GM12878 (cell line): ENCODE data around the gene NEMP2. TPM values are rescaled to one million over a fixed set of nuclear protein-coding genes. Genes with fewer than 3 reads are reported as not detected.

Experiments used
- ATAC-seq: fragments of 200-7000 bp; cut with Tn5 transposase; 3 replicates; pipeline ENCODE4 v1.9.1; 2020; ENCODE audit warnings: mild to moderate bottlenecking, moderate library complexity
- BruUV-seq: library from RNA; stranded (reverse); fragments of 400-500 nt; replicated peaks from 2 replicates; lab custom pipeline; 2021; lab: Mats Ljungman, UMichigan
- CTCF ChIA-PET: fragments of 300-600 bp; sonication (Branson Sonifier 250); formaldehyde crosslinking; extraction: SDS; loops from one replicate; lab custom pipeline; 2021; ENCODE audit warnings: inconsistent platforms; lab: Yijun Ruan, JAX
- POLR2A ChIA-PET: fragments of 350-600 bp; formaldehyde crosslinking; extraction: SDS; loops from one replicate; lab custom pipeline; 2021; ENCODE audit warnings: inconsistent platforms; lab: Charles Lee
- RAD21 ChIA-PET: fragments of 300-600 bp; sonication (Branson Sonifier 250); formaldehyde crosslinking; loops from one replicate; lab custom pipeline; 2023; ENCODE audit warnings: antibody characterized with exemption; ENCODE audit not compliant: unreplicated experiment; lab: Charles Lee
- SMC1A ChIA-PET: fragments of 300-600 bp; sonication (Branson Sonifier 250); formaldehyde crosslinking; loops from one replicate; lab custom pipeline; 2023; ENCODE audit not compliant: unreplicated experiment, uncharacterized antibody; lab: Charles Lee
- DNase-seq: peaks from one replicate; pipeline ENCODE4 v3.0.0-alpha.2; 2011; ENCODE audit warnings: low read depth, low spot score
- FAIRE-seq: peaks from 3 replicates; lab custom pipeline; 2011; peaks lifted over from hg19 to GRCh38; lab: Jason Lieb, UNC
- H2AFZ ChIP-seq: 2 replicates; pipeline ENCODE4 v1.6.0; 2011; ENCODE audit warnings: low read depth, low read length, control low read depth; ENCODE audit not compliant: control insufficient read depth
- H3K27ac ChIP-seq: 2 replicates; pipeline ENCODE4 v1.5.1; 2011; ENCODE audit warnings: control low read depth; ENCODE audit not compliant: control insufficient read depth, insufficient read depth
- H3K27me3 ChIP-seq, 2 experiments: replicated peaks in 1 of 2; 2 replicates each; pipeline versions ENCODE4 v1.6.0 to v1.6.1; 2011; ENCODE audit warnings: low read length in 1 of 2; ENCODE audit not compliant: control insufficient read depth in 2 of 2, insufficient read depth in 2 of 2
- H3K36me3 ChIP-seq, 2 experiments: 2 replicates each; pipeline ENCODE4 v1.5.1; 2011; ENCODE audit warnings: low read length in 1 of 2; ENCODE audit not compliant: control insufficient read depth in 2 of 2, insufficient read depth in 2 of 2
- H3K4me1 ChIP-seq: 2 replicates; pipeline ENCODE4 v1.6.1; 2011; ENCODE audit warnings: mild to moderate bottlenecking, low read length, moderate library complexity, mixed read lengths; ENCODE audit not compliant: control insufficient read depth, insufficient read depth
- H3K4me2 ChIP-seq: 2 replicates; pipeline ENCODE4 v1.6.0; 2011; ENCODE audit warnings: control low read depth; ENCODE audit not compliant: control insufficient read depth, insufficient read depth
- H3K4me3 ChIP-seq: fragments of 200-600 bp; sonication (generic); 2 replicates; pipeline ENCODE4 v1.5.1; 2016
- H3K79me2 ChIP-seq: 2 replicates; pipeline ENCODE4 v1.6.0; 2011; ENCODE audit warnings: low read length; ENCODE audit not compliant: control insufficient read depth, insufficient read depth
- H3K9ac ChIP-seq: 2 replicates; pipeline ENCODE4 v1.8.0; 2011; ENCODE audit warnings: low read length, control low read depth, mixed read lengths; ENCODE audit not compliant: control insufficient read depth, insufficient read depth
- H3K9me3 ChIP-seq: replicated peaks from 3 replicates; pipeline ENCODE4 v1.5.1; 2011; ENCODE audit warnings: mild to moderate bottlenecking, low read length; ENCODE audit not compliant: control insufficient read depth, insufficient read depth
- H4K20me1 ChIP-seq: 2 replicates; pipeline ENCODE4 v1.6.0; 2011; ENCODE audit not compliant: control insufficient read depth, insufficient read depth
- BMI1 ChIP-seq: fragments of 450-650 bp; IDR thresholded peaks from 2 replicates; pipeline ENCODE4 v1.6.1; 2016; ENCODE audit warnings: mild to moderate bottlenecking, moderate library complexity, borderline replicate concordance
- CBFB ChIP-seq: IDR thresholded peaks from 2 replicates; pipeline ENCODE4 v1.6.1; 2016; ENCODE audit warnings: antibody characterized with exemption, low read depth
- CTCF ChIP-seq, 3 experiments: IDR thresholded peaks in 2 of 3; conservative IDR thresholded peaks in 1 of 3; 2 replicates each; pipeline ENCODE4 v1.5.1; 2011; ENCODE audit warnings: low read depth in 3 of 3, low read length in 3 of 3, mild to moderate bottlenecking in 3 of 3, control low read depth in 2 of 3, moderate library complexity in 2 of 3, inconsistent platforms in 1 of 3, mixed read lengths in 1 of 3; ENCODE audit not compliant: control insufficient read depth in 2 of 3, insufficient read depth in 1 of 3; ENCODE audit errors: extremely low read depth in 1 of 3
- FOXM1 ChIP-seq: IDR thresholded peaks from 2 replicates; pipeline ENCODE4 v1.6.1; 2012; ENCODE audit warnings: low read depth, mild to moderate bottlenecking, inconsistent platforms, low read length, moderate library complexity
- JUNB ChIP-seq: IDR thresholded peaks from 2 replicates; pipeline ENCODE4 v1.6.1; 2016; ENCODE audit warnings: antibody characterized with exemption, mild to moderate bottlenecking
- KLF5 ChIP-seq: fragments of 450-650 bp; IDR thresholded peaks from 2 replicates; pipeline ENCODE4 v1.6.1; 2014; ENCODE audit warnings: mild to moderate bottlenecking; ENCODE audit not compliant: partially characterized antibody
- NBN ChIP-seq: fragments of 450-650 bp; IDR thresholded peaks from 2 replicates; pipeline ENCODE4 v1.6.1; 2016
- NKRF ChIP-seq: fragments of 450-650 bp; conservative IDR thresholded peaks from 2 replicates; pipeline ENCODE4 v1.6.1; 2017; ENCODE audit warnings: mild to moderate bottlenecking, moderate library complexity
- RBBP5 ChIP-seq: fragments of 200-600 bp; sonication (generic); conservative IDR thresholded peaks from 2 replicates; pipeline ENCODE4 v1.6.1; 2016
- SPI1 ChIP-seq: IDR thresholded peaks from 2 replicates; pipeline ENCODE4 v1.6.1; 2011; ENCODE audit warnings: low read depth, mild to moderate bottlenecking, low read length, moderate library complexity, borderline replicate concordance; ENCODE audit not compliant: insufficient read depth
- TAF1 ChIP-seq: IDR thresholded peaks from 2 replicates; pipeline ENCODE4 v1.6.1; 2011; ENCODE audit warnings: mild to moderate bottlenecking, low read depth, low read length, borderline replicate concordance
- in situ Hi-C: fragments of 300-500 bp; cut with MboI; formaldehyde crosslinking; loops from 9 replicates; pipeline ENCODE4 v1.14.3; 2018; ENCODE audit warnings: mixed read lengths
- intact Hi-C: fragments of 100-400 bp; cut with micrococcal nuclease; formaldehyde crosslinking; loops from one replicate; pipeline ENCODE4 v1.14.2; 2022; ENCODE audit not compliant: unreplicated experiment
- polyA plus RNA-seq, 11 experiments: library from polyadenylated mRNA; depleted of rRNA in 4 of 11; unstranded in 6 of 11; stranded (reverse) in 5 of 11; fragments of >200 nt; fragmentation: Nextera tagmentation in 4 of 11; fragmentation: Illumina TruSeq in 1 of 11; extraction: Ambion mirVana in 4 of 11; extraction: Trizol in 1 of 11; gene quantifications; 1 replicate in 1 of 11; 2 replicates in 10 of 11; pipeline versions ENCODE4 v1.2.1 to v1.2.3, GENCODE V29; 2011 to 2016; ENCODE audit warnings: inconsistent platforms in 2 of 11, missing spikeins in 2 of 11, low read depth in 1 of 11
- total RNA-seq, 4 experiments: library from RNA; depleted of rRNA in 3 of 4; stranded (reverse); fragments of >200 nt in 3 of 4; fragmentation: Illumina TruSeq in 1 of 4; extraction: Trizol in 1 of 4; gene quantifications; 2 replicates each; pipeline versions ENCODE4 v1.2.1 to v1.2.3, GENCODE V29; 2013 to 2021
- TF ChIP-seq, protein P1 (sequence below): fragments of 450-650 bp; formaldehyde crosslinking; IDR thresholded peaks from 2 replicates; pipeline ENCODE4 v1.4.0; 2020; ENCODE audit warnings: mild to moderate bottlenecking, moderate library complexity

The NEMP2 gene
- total and polyA plus RNA-seq, 10 of the 15 experiments (the other 5 are each of a cell fraction or from before 2014, with no cell fraction given) = 2.3 to 14.0 (median 8.1) TPM

- H3K9me3 ChIP-seq = no peaks in the 10 kb centered on the region; the same call in 2 of the 3 replicates
- FAIRE-seq (no peak), DNase-seq (no peak), ATAC-seq (no peak)
- ChIA-PET SMC1A (interaction anchor here (1.0 to 1.8 kb wide), 5 partner anchors 9 to 367 kb away, joined by 3 to 6 read pairs (median 5); no protein-coding TSS in a partner anchor), CTCF (interaction anchor here (0.7 to 2.9 kb wide), 4 partner anchors 9 to 134 kb away, joined by 3 to 11 read pairs (median 4); no protein-coding TSS in a partner anchor), POLR2A (no interaction called here), RAD21 (no interaction called here)
- H4K20me1 ChIP-seq = no peaks in the 10 kb centered on the region
- no TSS peak for BruUV-seq
- no peak overlapping the region for H3K27ac ChIP-seq
- in situ Hi-C loops (no loop called here), intact Hi-C loops (no loop called here)
- H3K36me3 ChIP-seq = no peaks in the 10 kb centered on the region
- H3K4me1 ChIP-seq = no peaks in the 10 kb centered on the region
- H3K27me3 ChIP-seq = no peaks in the 10 kb centered on the region
- H3K79me2 ChIP-seq = no peaks in the 10 kb centered on the region
- no peak overlapping the region for H2AFZ ChIP-seq
- TF ChIP-seq CTCF (IDR thresholded peaks at IDR 0.05 in 2 of 3, conservative IDR thresholded peaks at IDR 0.05 in 1 of 3; ENCODE audit: control insufficient read depth in 2 of 3, extremely low read depth in 1 of 3, insufficient read depth in 1 of 3, low read depth in 3 of 3, low read length in 3 of 3) (no peak), TAF1 (no peak), FOXM1 (no peak), BMI1 (no peak), KLF5 (no peak), JUNB (no peak), SPI1 (no peak), RBBP5 (no peak), NBN (no peak), NKRF (no peak), CBFB (no peak)
- TF ChIP-seq, protein P1, sequence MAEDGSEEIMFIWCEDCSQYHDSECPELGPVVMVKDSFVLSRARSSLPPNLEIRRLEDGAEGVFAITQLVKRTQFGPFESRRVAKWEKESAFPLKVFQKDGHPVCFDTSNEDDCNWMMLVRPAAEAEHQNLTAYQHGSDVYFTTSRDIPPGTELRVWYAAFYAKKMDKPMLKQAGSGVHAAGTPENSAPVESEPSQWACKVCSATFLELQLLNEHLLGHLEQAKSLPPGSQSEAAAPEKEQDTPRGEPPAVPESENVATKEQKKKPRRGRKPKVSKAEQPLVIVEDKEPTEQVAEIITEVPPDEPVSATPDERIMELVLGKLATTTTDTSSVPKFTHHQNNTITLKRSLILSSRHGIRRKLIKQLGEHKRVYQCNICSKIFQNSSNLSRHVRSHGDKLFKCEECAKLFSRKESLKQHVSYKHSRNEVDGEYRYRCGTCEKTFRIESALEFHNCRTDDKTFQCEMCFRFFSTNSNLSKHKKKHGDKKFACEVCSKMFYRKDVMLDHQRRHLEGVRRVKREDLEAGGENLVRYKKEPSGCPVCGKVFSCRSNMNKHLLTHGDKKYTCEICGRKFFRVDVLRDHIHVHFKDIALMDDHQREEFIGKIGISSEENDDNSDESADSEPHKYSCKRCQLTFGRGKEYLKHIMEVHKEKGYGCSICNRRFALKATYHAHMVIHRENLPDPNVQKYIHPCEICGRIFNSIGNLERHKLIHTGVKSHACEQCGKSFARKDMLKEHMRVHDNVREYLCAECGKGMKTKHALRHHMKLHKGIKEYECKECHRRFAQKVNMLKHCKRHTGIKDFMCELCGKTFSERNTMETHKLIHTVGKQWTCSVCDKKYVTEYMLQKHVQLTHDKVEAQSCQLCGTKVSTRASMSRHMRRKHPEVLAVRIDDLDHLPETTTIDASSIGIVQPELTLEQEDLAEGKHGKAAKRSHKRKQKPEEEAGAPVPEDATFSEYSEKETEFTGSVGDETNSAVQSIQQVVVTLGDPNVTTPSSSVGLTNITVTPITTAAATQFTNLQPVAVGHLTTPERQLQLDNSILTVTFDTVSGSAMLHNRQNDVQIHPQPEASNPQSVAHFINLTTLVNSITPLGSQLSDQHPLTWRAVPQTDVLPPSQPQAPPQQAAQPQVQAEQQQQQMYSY = no peak
- H3K4me3 ChIP-seq = no peak overlapping the region
- no peak overlapping the region for H3K4me2 ChIP-seq
- H3K9ac ChIP-seq = no peak overlapping the region
Observed at GRCh38 chr2:190547886-190548285, 13.4 kb upstream of the NEMP2 start.
